Measurements from ENCODE around the gene SLC25A26.

Gene SLC25A26

GRCh38 chr3:66399529-66400232 is 178.9 kb downstream of the SLC25A26 start:
- no peak for DNase-seq

GRCh38 chr3:66400411-66401156 is 179.8 kb downstream of the SLC25A26 start:
- DNase-seq = no peak

- no peak for DNase-seq
These were observed 180.4 kb downstream of the SLC25A26 start for GRCh38 chr3:66401157-66401550.

GRCh38 chr3:66401675-66402491 is 181.1 kb downstream of the SLC25A26 start:
- no peak for DNase-seq

DNA sequence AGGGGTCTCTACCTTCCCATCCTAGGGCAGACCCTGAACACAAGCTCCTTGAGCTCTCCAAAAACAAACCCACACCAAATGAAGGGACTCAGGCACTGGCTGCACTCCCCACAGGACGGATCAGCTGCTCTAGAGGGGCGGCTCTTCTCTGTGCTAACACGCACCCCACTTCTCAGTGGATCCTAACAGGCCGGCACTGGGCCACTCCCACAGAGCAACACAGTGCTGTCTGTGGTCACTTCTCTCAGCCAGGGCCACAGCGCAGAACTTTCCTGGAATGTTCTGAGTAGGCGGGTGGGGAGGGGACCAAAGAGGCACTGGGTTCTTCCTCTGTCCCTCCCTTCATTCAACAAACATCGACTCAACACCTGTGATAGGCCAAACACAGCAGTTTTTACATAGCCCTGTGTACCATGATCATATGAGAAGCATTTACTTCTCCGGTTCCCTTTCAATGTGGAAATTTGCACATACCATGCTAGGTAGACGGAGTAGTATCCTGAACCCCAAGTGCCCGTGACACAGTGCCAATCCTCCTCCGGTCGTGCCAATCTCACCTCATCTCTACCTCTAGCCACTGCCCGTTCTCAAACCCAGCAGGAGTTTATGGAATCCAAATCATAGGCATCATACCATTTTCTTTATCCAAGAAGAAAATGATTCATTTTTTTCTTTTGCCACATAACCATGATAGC is 181.9 kb downstream of the SLC25A26 start:
- DNase-seq = no peak

DNA sequence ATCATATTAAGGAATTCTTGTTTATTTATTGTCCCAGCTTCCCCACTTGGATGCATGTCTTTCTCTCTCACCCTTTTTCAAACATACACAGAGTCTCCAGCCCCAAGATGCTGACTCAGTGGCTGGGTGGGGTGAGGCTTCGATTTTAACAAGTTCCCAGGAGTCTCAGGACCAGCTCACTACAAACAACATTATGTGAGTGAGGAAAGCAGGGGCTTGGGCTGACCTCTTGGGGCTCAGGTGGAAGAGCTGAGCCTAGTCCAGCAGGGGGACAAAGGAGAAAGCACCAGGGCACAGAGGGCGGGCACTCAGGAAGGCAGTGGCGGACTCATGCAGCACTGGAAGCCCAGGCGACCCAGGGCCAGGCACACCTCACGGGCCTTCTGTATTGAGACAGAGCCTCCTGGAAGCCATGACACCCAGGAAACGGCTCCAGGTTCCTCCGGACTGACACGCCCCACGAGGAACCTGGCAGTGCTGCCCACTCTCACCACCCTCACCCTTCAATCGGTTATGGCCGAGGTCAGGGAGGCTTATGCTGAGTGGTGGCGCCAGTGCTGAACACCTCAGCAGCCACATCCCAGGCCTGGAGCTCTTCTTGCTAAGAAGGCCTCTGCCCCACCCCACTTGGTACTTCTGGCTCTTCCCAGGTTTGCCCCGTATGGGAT is 182.7 kb downstream of the SLC25A26 start:
- no peak for DNase-seq

DNA sequence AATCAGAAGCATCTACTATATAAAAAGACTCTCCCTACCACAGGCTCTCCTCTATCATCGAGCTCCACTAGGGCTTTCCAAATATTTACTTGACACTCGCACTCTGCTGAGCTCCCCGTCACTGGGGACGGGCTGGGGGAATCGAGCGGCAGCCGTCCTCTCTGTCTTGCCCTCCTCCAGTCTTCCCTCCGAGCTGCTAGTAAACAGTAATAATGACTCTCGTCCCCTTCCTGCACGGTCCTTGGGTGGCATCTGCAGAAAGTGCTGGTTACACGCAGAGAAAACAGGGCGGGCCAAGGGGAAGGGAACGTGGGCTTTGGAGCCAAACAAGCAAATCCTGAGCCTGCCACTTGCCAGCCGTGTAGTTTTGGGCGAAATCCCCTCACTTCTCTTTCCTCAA is 183.4 kb downstream of the SLC25A26 start:
- DNase-seq = no peak

DNA sequence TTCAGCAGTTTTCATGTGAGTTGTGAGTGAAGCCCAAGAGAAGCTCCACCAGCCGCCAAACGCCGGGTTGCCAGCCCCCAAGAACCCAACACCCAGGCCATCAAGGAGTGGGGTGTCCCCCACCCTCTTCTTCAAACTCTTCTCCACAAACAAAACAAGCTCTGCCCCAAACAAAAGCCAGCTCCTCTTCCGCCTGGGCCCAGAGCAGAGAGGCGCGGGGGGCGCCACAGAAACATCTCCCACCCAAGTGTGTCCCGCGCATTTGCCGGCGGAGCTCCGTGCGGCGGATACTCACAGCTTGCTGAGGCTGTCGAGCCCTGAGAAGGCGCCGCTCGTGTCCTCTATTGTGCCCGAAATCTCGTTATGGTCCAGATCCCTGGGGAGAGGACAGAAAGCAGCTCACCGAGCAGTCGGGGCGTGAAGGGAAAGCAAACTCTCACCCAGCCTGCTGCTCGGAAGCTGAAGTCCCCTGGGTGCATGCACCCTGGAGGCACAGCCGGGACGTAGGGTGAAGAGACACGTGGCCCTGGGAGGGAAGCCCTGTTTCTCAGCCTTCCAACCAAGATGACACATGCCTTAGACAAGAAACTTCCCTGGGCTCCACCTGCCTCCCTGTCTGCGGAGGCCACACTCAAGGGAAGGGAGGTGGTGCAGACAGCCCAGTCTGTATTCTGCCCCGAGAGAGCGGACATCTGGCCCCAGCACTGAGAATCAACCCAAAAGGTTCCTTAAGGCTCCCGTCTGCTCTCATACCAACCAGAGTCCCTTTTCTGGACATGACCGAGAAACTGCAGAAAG is 184.3 kb downstream of the SLC25A26 start:
- no peak for DNase-seq

GRCh38 chr3:66405701-66406091 is 184.9 kb downstream of the SLC25A26 start:
- DNase-seq = no peak

- no peak for DNase-seq
These were observed 185.4 kb downstream of the SLC25A26 start for GRCh38 chr3:66406163-66406562.

DNA sequence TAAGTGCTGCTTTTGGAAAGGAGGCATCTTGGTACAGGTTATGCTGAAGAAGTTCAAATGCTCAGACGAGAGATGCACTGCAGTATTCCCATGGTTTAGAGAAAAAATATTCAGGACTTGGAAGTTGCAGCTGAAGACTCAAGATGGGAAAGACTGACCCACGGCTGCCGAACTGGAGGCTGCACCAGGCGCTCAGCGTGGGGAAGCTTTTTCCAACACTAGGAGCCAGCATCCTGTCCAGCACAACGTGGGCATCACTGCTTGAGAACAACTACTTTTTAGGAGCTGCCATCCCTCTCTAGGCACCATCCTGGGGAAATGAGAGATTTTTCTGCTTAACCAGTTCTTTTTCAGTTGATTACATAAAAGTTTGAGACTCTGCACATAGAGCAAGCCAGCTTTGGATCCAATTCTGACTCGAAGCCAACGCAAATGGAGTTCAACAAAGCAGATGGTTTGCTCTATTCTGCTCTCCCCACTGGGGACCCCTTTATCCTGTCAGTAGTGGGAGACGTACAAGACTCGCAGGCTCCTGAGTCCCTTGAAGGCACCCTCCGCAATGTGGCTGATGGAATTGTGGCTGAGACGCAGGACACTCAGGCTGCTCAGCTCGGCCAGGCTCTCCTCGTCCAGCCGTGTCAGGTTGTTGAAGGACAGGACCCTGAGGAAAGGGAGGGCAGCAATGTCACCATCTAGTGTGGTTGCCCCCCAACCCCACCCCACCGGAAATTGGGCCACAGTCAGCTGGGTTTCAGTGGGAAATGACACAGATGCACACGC is 186.2 kb downstream of the SLC25A26 start:
- DNase-seq = no peak

- peak; percentile 82 to 85 for DNase-seq
These were observed 186.9 kb downstream of the SLC25A26 start for GRCh38 chr3:66407611-66408218.

DNA sequence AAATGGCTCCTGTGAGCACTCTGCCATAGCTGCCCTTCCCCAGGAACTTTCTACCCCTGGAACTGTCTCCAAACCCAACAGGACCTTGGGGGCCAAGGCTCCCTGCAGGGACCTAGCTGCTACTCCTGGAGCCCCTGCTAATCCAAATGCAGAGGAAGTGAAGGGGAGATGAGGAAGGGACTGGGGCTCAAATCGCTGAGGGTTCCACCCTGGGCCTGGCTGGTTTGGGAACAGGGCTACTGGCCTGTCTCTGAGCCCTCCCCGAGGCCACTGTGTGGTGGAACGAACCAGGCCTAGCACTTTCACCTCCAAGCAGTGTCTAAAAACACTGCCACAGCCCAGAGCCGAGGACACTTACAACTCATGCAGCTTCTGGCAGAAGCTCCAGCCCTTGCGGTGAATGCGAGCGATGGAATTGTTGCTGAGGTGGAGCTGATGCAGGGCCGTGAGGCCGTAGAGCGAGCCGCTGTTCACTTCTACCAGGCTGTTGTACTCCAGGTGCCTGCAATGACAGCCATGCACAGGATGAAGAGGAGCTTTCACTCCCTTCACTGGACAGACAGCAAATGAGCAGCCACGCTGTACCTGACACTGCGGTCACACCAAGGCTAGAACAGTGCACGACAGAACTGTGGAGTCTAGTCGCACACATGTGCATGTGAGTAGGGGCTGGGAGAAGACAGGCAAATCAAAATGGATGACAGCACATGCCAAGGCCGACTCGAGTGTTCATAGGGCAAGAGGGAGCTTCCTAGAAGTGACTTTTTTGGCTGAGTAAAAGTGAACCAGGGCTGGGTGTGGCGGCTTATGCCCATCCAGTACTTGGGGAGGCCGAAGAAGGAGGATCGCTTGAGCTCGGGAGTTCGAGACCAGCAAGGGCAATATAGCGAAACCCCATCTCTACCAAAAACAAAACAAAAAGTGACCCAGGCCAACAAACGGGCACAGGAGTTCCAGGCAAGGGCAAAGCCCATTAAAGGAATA is 189.3 kb downstream of the SLC25A26 start:
- DNase-seq = no peak

- DNase-seq = no peak
These were observed 190.2 kb downstream of the SLC25A26 start for GRCh38 chr3:66410976-66411375.

DNA sequence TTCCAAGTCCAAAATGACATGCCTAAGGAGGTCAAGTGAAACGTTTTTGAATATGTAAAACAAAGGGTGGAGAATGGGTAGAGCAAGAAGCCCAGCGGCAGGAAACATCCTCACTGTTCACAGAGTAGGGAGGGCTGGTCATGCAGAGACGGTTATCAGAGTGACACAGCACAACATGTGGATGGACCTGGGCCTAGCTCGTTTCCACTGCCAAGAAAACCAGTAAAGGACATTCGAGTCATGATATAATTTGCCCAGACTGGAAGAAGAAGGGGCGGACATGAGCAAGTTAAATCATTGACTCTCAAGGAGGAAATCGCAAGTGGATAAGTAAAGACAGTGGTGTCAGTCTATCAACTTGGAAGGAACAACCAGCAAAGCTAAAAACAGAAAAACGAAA is 190.7 kb downstream of the SLC25A26 start:
- DNase-seq = no peak

- DNase-seq = no peak
These were observed 191.4 kb downstream of the SLC25A26 start for GRCh38 chr3:66411961-66412887.

GRCh38 chr3:66413151-66413751 is 192.4 kb downstream of the SLC25A26 start:
- DNase-seq = peak; percentile 9 to 22

All from activated CD4-positive, alpha-beta T cell treated with anti-CD3 and anti-CD28 coated beads, Interleukin-2, amount 50 U/mL, for 48 hours (primary cell).